ENCODE results near the gene BCL2. TPM values are rescaled to one million over a fixed set of nuclear protein-coding genes. Genes with fewer than 3 reads are reported as not detected.

Gene BCL2
- total RNA-seq, 1 experiment from 2014 or later = 2.9 TPM

GRCh38 chr18:63264871-63265270 is 54.7 kb downstream of the BCL2 start:
- H3K4me3 Mint-ChIP-seq (ENCODE audit: low read depth, unreplicated experiment) = no peak overlapping the region
- H3K36me3 Mint-ChIP-seq (ENCODE audit: insufficient read depth, unreplicated experiment) = no peaks in the 10 kb centered on the region
- intact Hi-C loops (cut with micrococcal nuclease; ENCODE audit: unreplicated experiment) = no loop called here
- BruUV-seq (replicated peaks) = no TSS peak
- H3K4me1 Mint-ChIP-seq (ENCODE audit: low read depth, unreplicated experiment) = peaks cover 10% of the 10 kb centered on the region
- CTCF ChIA-PET = interaction anchor here (0.6 kb wide), 1 partner anchor 9 kb away, joined by 3 read pairs; no protein-coding TSS in a partner anchor
- no peaks in the 10 kb centered on the region for H3K9me3 Mint-ChIP-seq (ENCODE audit: low read depth, unreplicated experiment)
- peaks cover 31% of the 10 kb centered on the region for H3K27me3 Mint-ChIP-seq (ENCODE audit: unreplicated experiment)
- H3K27ac Mint-ChIP-seq (ENCODE audit: unreplicated experiment) = no peak overlapping the region
- TF ChIP-seq CTCF (IDR thresholded peaks at IDR 0.05; ENCODE audit: unreplicated experiment) = no peak
- no peak for DNase-seq

GRCh38 chr18:63263444-63263843 is 56.1 kb downstream of the BCL2 start:
- Mint-ChIP-seq H3K27ac (ENCODE audit: unreplicated experiment) (no peak overlapping the region), H3K9me3 (ENCODE audit: low read depth, unreplicated experiment) (no peaks in the 10 kb centered on the region), H3K4me3 (ENCODE audit: low read depth, unreplicated experiment) (no peak overlapping the region), H3K27me3 (ENCODE audit: unreplicated experiment) (peaks cover 32% of the 10 kb centered on the region), H3K4me1 (ENCODE audit: low read depth, unreplicated experiment) (peaks cover 10% of the 10 kb centered on the region), H3K36me3 (ENCODE audit: insufficient read depth, unreplicated experiment) (no peaks in the 10 kb centered on the region)
- intact Hi-C loops (cut with micrococcal nuclease; ENCODE audit: unreplicated experiment) = no loop called here
- no TSS peak for BruUV-seq (replicated peaks)
- CTCF ChIA-PET = no interaction called here
- DNase-seq = no peak
- TF ChIP-seq CTCF (IDR thresholded peaks at IDR 0.05; ENCODE audit: unreplicated experiment) = no peak

GRCh38 chr18:63262369-63263335 is 56.9 kb downstream of the BCL2 start:
- DNase-seq = no peak
- peaks cover 10% of the 10 kb centered on the region for H3K4me1 Mint-ChIP-seq (ENCODE audit: low read depth, unreplicated experiment)
- intact Hi-C loops (cut with micrococcal nuclease; ENCODE audit: unreplicated experiment) = no loop called here
- no peak for TF ChIP-seq CTCF (IDR thresholded peaks at IDR 0.05; ENCODE audit: unreplicated experiment)
- no peak overlapping the region for H3K4me3 Mint-ChIP-seq (ENCODE audit: low read depth, unreplicated experiment)
- CTCF ChIA-PET = no interaction called here
- no peaks in the 10 kb centered on the region for H3K36me3 Mint-ChIP-seq (ENCODE audit: insufficient read depth, unreplicated experiment)
- no peaks in the 10 kb centered on the region for H3K9me3 Mint-ChIP-seq (ENCODE audit: low read depth, unreplicated experiment)
- no peak overlapping the region for H3K27ac Mint-ChIP-seq (ENCODE audit: unreplicated experiment)
- H3K27me3 Mint-ChIP-seq (ENCODE audit: unreplicated experiment) = peaks cover 37% of the 10 kb centered on the region
- BruUV-seq (replicated peaks) = no TSS peak

- no peak overlapping the region for H3K4me3 Mint-ChIP-seq (ENCODE audit: low read depth, unreplicated experiment)
- CTCF ChIA-PET = interaction anchor here (0.7 kb wide), 1 partner anchor 183 kb away, joined by 3 read pairs; no protein-coding TSS in a partner anchor
- H3K27me3 Mint-ChIP-seq (ENCODE audit: unreplicated experiment) = peaks cover 28% of the 10 kb centered on the region
- no peak overlapping the region for H3K27ac Mint-ChIP-seq (ENCODE audit: unreplicated experiment)
- DNase-seq = no peak
- BruUV-seq (replicated peaks) = no TSS peak
- TF ChIP-seq CTCF (IDR thresholded peaks at IDR 0.05; ENCODE audit: unreplicated experiment) = no peak
- no peaks in the 10 kb centered on the region for H3K9me3 Mint-ChIP-seq (ENCODE audit: low read depth, unreplicated experiment)
- H3K4me1 Mint-ChIP-seq (ENCODE audit: low read depth, unreplicated experiment) = peaks cover 10% of the 10 kb centered on the region
- intact Hi-C loops (cut with micrococcal nuclease; ENCODE audit: unreplicated experiment) = no loop called here
- no peaks in the 10 kb centered on the region for H3K36me3 Mint-ChIP-seq (ENCODE audit: insufficient read depth, unreplicated experiment)
Observed at GRCh38 chr18:63261029-63261428, 58.5 kb downstream of the BCL2 start.

Data from Calu3 (cell line).